Hematopoietic multipotent progenitor cell (in vitro differentiated cells): ENCODE results near the gene OR2D2. TPM values are rescaled to one million over a fixed set of nuclear protein-coding genes. Genes with fewer than 3 reads are reported as not detected.
A peak's percentile ranks its signal among the peaks of the same experiment; 100 is the strongest.
"Not testable (repeated sequence)": the region's sequence is repeated elsewhere in the genome, so short reads cannot be mapped to it uniquely, and the experiment has no call there.

ENCODE experiments used
- DNase-seq, 3 donors: peaks; one replicate each; pipeline ENCODE4 v3.0.0-alpha.2; 2011 to 2015; ENCODE audit warnings: low read depth in 2 of 3, low spot score in 2 of 3
- total RNA-seq: library from RNA; depleted of rRNA; stranded (reverse); fragments of >200 nt; gene quantifications from one replicate; pipeline ENCODE4 v1.2.3, GENCODE V29; 2012

The OR2D2 gene
- 2.4 TPM for total RNA-seq

- no peak for DNase-seq
Observed at GRCh38 chr11:6892400-6892799, at the start of gene OR2D2. Gene OR2D2 (minus strand): TSS chr11:6892500. CDS start chr11:6892500, 0 bp downstream.

- no peak for DNase-seq
Observed at GRCh38 chr11:6941970-6942369, 49.7 kb upstream of the OR2D2 start.

GRCh38 chr11:6932145-6932544, 39.8 kb upstream of the OR2D2 start:
- no peak for DNase-seq

GRCh38 chr11:6931146-6931713, 38.9 kb upstream of the OR2D2 start:
- DNase-seq: no peak

- no peak for DNase-seq
Observed at GRCh38 chr11:6928916-6929315, 36.6 kb upstream of the OR2D2 start.

- no peak for DNase-seq
Observed at GRCh38 chr11:6927030-6927617, 34.8 kb upstream of the OR2D2 start.

GRCh38 chr11:6926208-6927029, 34.1 kb upstream of the OR2D2 start, which contains the start of gene ZNF215:
Gene ZNF215 (plus strand): TSS chr11:6926426. CDS start chr11:6932273, 5,847 bp downstream.
- DNase-seq: peak in 2 of 3 donors; percentile 66 to 88

- peak in 1 of 3 donors; percentile 10 for DNase-seq
Observed at GRCh38 chr11:6925636-6926207, 33.4 kb upstream of the OR2D2 start.

GRCh38 chr11:6925007-6925577, 32.8 kb upstream of the OR2D2 start:
- no peak for DNase-seq

- no peak for DNase-seq
Observed at GRCh38 chr11:6920702-6921101, 28.4 kb upstream of the OR2D2 start, which contains the start of gene OR2D3. Gene OR2D3 (plus strand): TSS chr11:6921002. CDS start chr11:6921002, 0 bp downstream.

GRCh38 chr11:6919698-6920097, 27.4 kb upstream of the OR2D2 start:
- DNase-seq: no peak

- DNase-seq: peak in 1 of 3 donors; percentile 4
Observed at GRCh38 chr11:6911948-6912347, 19.6 kb upstream of the OR2D2 start.

GRCh38 chr11:6911378-6911777, 19.1 kb upstream of the OR2D2 start:
- no peak for DNase-seq

- DNase-seq: not testable (repeated sequence)
Observed at GRCh38 chr11:6904804-6905203, 12.5 kb upstream of the OR2D2 start.

- DNase-seq: no peak
Observed at GRCh38 chr11:6900327-6900999, 8.2 kb upstream of the OR2D2 start.

GRCh38 chr11:6898911-6899310, 6.6 kb upstream of the OR2D2 start:
- DNase-seq: no peak

GRCh38 chr11:6895010-6895409, 2.7 kb upstream of the OR2D2 start:
- no peak for DNase-seq

- DNase-seq: no peak
Observed at GRCh38 chr11:6894097-6894496, 1.8 kb upstream of the OR2D2 start.

GRCh38 chr11:6889835-6890234, 2.5 kb downstream of the OR2D2 start:
- no peak for DNase-seq

GRCh38 chr11:6888830-6889229, 3.5 kb downstream of the OR2D2 start:
- no peak for DNase-seq
